ENCODE data around the gene ZC3HAV1.

ZC3HAV1 gene

DNA sequence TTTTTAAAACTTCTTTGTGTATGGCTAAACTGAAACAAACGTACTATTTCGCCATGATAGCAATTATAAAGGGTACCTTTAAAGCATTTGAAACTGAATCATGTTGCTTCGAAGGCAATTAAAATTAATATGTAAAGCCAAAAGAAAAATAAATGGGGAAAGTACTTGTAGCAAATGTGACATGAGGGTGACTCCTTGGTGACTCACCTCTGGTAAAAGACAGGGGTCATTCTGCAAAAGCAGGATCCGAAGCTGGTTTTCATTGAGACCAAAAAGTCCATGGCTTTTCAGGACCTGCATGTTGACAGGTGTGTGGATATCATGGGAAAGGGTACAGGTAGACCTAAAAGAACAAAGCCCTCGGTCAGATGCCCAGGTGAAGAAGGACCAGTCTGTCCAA lies 75.2 kb downstream of the ZC3HAV1 start:
- Histone ChIP-seq H3F3A (ENCODE audit: insufficient read depth, low read length) (no peaks in the 10 kb centered on the region), H3K9ac (ENCODE audit: low read length) (no peak overlapping the region), H3K4me1 (ENCODE audit: insufficient read depth, low read length, severe bottlenecking) (no peaks in the 10 kb centered on the region), H2AFZ (ENCODE audit: low read length) (no peak overlapping the region), H4K20me1 (ENCODE audit: insufficient read depth, low read length) (no peaks in the 10 kb centered on the region), H3K9me2 (ENCODE audit: low read depth, low read length) (no peaks in the 10 kb centered on the region), H3K27ac (ENCODE audit: low read depth, low read length, poor library complexity, severe bottlenecking) (no peak overlapping the region), H3K27me3 (ENCODE audit: insufficient read depth, low read length) (0 out of 2 replicates have a peak, but pooled peaks cover 4% of the 10 kb centered on the region), H3K79me2 (ENCODE audit: insufficient read depth, low read length) (no peaks in the 10 kb centered on the region), H3K36me3 (ENCODE audit: insufficient read depth, low read length) (no peaks in the 10 kb centered on the region), H3K4me2 (ENCODE audit: low read length) (no peak overlapping the region), H3K9me3 (ENCODE audit: low read length) (no peaks in the 10 kb centered on the region), H3K4me3 (ENCODE audit: low read depth, low read length, poor library complexity, severe bottlenecking) (no peak overlapping the region)
- no peak for TF ChIP-seq EZH2 (IDR thresholded peaks at IDR 0.05; ENCODE audit: borderline replicate concordance, low read length)
- TF ChIP-seq, protein P1, sequence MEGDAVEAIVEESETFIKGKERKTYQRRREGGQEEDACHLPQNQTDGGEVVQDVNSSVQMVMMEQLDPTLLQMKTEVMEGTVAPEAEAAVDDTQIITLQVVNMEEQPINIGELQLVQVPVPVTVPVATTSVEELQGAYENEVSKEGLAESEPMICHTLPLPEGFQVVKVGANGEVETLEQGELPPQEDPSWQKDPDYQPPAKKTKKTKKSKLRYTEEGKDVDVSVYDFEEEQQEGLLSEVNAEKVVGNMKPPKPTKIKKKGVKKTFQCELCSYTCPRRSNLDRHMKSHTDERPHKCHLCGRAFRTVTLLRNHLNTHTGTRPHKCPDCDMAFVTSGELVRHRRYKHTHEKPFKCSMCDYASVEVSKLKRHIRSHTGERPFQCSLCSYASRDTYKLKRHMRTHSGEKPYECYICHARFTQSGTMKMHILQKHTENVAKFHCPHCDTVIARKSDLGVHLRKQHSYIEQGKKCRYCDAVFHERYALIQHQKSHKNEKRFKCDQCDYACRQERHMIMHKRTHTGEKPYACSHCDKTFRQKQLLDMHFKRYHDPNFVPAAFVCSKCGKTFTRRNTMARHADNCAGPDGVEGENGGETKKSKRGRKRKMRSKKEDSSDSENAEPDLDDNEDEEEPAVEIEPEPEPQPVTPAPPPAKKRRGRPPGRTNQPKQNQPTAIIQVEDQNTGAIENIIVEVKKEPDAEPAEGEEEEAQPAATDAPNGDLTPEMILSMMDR (IDR thresholded peaks at IDR 0.05; ENCODE audit: low read length): no peak

DNA sequence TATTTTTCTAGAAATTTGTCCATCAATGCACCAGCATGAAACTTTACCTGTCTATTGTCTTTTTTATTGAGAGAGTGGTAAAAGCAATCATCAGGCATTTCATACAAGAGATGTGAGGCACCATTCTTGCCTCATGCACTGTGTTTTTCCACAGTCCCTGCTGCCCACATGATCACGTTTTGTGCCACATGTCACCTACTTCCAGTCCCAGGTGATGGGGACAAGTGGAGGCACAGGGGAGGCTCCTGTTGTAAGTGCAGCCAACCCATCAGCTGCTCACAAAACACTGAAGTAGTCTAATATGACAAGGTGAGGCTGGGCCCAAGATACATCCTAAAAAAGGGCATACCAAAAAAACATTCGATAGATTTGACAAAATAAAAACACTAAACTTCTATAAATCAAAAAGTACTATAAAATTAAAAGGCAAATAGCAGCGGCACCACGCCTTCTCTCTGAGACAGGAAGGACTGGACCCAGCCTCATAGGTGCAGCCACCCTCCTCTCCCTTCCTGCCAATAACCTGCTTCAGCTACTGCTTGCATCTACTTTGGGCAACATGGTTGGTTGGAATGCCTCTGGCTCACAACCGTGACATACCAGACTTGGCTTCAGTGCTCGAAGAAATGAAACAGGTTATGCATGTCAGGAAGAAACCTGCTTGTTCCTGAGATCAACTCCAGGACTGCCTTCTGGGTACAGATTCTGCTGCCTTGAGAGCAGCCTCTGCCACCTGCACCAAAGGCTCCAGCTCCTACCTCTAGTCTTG lies 76.0 kb downstream of the ZC3HAV1 start:
- no peaks in the 10 kb centered on the region for H4K20me1 ChIP-seq (ENCODE audit: insufficient read depth, low read length)
- H3K36me3 ChIP-seq (ENCODE audit: insufficient read depth, low read length): no peaks in the 10 kb centered on the region
- no peaks in the 10 kb centered on the region for H3F3A ChIP-seq (ENCODE audit: insufficient read depth, low read length)
- H3K4me2 ChIP-seq (ENCODE audit: low read length): no peak overlapping the region
- no peaks in the 10 kb centered on the region for H3K9me3 ChIP-seq (ENCODE audit: low read length)
- TF ChIP-seq EZH2 (IDR thresholded peaks at IDR 0.05; ENCODE audit: borderline replicate concordance, low read length): no peak
- TF ChIP-seq, protein P1 (IDR thresholded peaks at IDR 0.05; ENCODE audit: low read length): no peak
- H3K9me2 ChIP-seq (ENCODE audit: low read depth, low read length): no peaks in the 10 kb centered on the region
- no peak overlapping the region for H2AFZ ChIP-seq (ENCODE audit: low read length)
- no peaks in the 10 kb centered on the region for H3K79me2 ChIP-seq (ENCODE audit: insufficient read depth, low read length)
- no peak overlapping the region for H3K9ac ChIP-seq (ENCODE audit: low read length)
- no peak overlapping the region for H3K4me3 ChIP-seq (ENCODE audit: low read depth, low read length, poor library complexity, severe bottlenecking)
- 0 out of 2 replicates have a peak, but pooled peaks cover 4% of the 10 kb centered on the region for H3K27me3 ChIP-seq (ENCODE audit: insufficient read depth, low read length)
- H3K27ac ChIP-seq (ENCODE audit: low read depth, low read length, poor library complexity, severe bottlenecking): no peak overlapping the region
- H3K4me1 ChIP-seq (ENCODE audit: insufficient read depth, low read length, severe bottlenecking): no peaks in the 10 kb centered on the region

DNA sequence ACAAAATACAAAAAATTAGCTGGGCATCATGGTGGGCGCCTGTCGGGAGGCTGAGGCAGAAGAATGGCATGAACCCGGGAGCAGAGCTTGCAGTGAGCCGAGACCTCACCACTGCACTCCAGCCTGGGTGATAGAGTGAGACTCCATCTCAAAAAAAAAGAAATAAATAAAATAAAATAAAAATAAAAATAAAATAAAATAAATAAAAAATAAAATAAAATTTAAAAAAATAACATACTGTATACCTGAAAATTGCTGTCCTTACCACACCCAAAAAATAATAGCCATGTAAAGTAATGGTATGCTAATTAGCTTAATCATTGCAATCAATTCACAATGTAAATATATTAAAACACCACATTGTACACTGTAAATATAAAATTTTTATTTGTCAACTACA lies 77.0 kb downstream of the ZC3HAV1 start:
- H3K27me3 ChIP-seq (ENCODE audit: insufficient read depth, low read length): 0 out of 2 replicates have a peak, but pooled peaks cover 4% of the 10 kb centered on the region
- no peaks in the 10 kb centered on the region for H3K4me1 ChIP-seq (ENCODE audit: insufficient read depth, low read length, severe bottlenecking)
- H4K20me1 ChIP-seq (ENCODE audit: insufficient read depth, low read length): no peaks in the 10 kb centered on the region
- no peak overlapping the region for H3K27ac ChIP-seq (ENCODE audit: low read depth, low read length, poor library complexity, severe bottlenecking)
- no peak overlapping the region for H3K4me3 ChIP-seq (ENCODE audit: low read depth, low read length, poor library complexity, severe bottlenecking)
- no peak overlapping the region for H3K4me2 ChIP-seq (ENCODE audit: low read length)
- H3K36me3 ChIP-seq (ENCODE audit: insufficient read depth, low read length): no peaks in the 10 kb centered on the region
- H3K9ac ChIP-seq (ENCODE audit: low read length): no peak overlapping the region
- H3K9me2 ChIP-seq (ENCODE audit: low read depth, low read length): no peaks in the 10 kb centered on the region
- TF ChIP-seq, protein P1 (IDR thresholded peaks at IDR 0.05; ENCODE audit: low read length): no peak
- no peak for TF ChIP-seq EZH2 (IDR thresholded peaks at IDR 0.05; ENCODE audit: borderline replicate concordance, low read length)
- H3F3A ChIP-seq (ENCODE audit: insufficient read depth, low read length): no peaks in the 10 kb centered on the region
- H3K9me3 ChIP-seq (ENCODE audit: low read length): no peaks in the 10 kb centered on the region
- no peak overlapping the region for H2AFZ ChIP-seq (ENCODE audit: low read length)
- no peaks in the 10 kb centered on the region for H3K79me2 ChIP-seq (ENCODE audit: insufficient read depth, low read length)

All from OCI-LY1 (cell line).